PC-3 (cell line): ENCODE measurements around the gene PIGS. TPM values are rescaled to one million over a fixed set of nuclear protein-coding genes. Genes with fewer than 3 reads are reported as not detected.

ENCODE experiments used
- ATAC-seq: fragments of 200-7000 bp; cut with Tn5 transposase; 2 replicates; pipeline ENCODE4 v1.9.1; 2020; ENCODE audit warnings: mild to moderate bottlenecking, moderate library complexity
- BruUV-seq: library from RNA; stranded (reverse); fragments of 400-500 nt; replicated peaks from 2 replicates; lab custom pipeline; 2021; lab: Mats Ljungman, UMichigan
- CTCF ChIA-PET: fragments of 300-600 bp; sonication (Branson Sonifier 250); formaldehyde crosslinking; loops from one replicate; lab custom pipeline; 2022; ENCODE audit warnings: antibody characterized with exemption; lab: Charles Lee
- POLR2A ChIA-PET: fragments of 300-600 bp; sonication (Branson Sonifier 250); formaldehyde crosslinking; loops from one replicate; lab custom pipeline; 2022; ENCODE audit warnings: antibody characterized with exemption; ENCODE audit not compliant: unreplicated experiment; lab: Charles Lee
- DNase-seq: peaks from one replicate; pipeline ENCODE4 v3.0.0-alpha.2; 2015
- H2AFZ ChIP-seq: fragments of 300-600 bp; sonication (generic); 2 replicates; pipeline ENCODE4 v1.6.0; 2016; ENCODE audit warnings: antibody characterized with exemption, low read length
- H3F3A ChIP-seq: fragments of 300-600 bp; sonication (generic); one replicate; pipeline ENCODE4 v1.6.0; 2017; ENCODE audit warnings: antibody characterized with exemption, low read length, control low read depth, mild to moderate bottlenecking; ENCODE audit not compliant: unreplicated experiment
- H3K27ac ChIP-seq: fragments of 300-600 bp; sonication (generic); 2 replicates; pipeline ENCODE4 v1.5.1; 2016; ENCODE audit warnings: mild to moderate bottlenecking, low read length
- H3K27me3 ChIP-seq: fragments of 300-600 bp; sonication (generic); 2 replicates; pipeline ENCODE4 v1.6.1; 2016; ENCODE audit warnings: low read length, mixed read lengths
- H3K36me3 ChIP-seq: fragments of 300-600 bp; sonication (generic); 2 replicates; pipeline ENCODE4 v1.6.1; 2016; ENCODE audit warnings: low read depth, mixed run types, low read length, mixed read lengths
- H3K4me1 ChIP-seq: fragments of 300-600 bp; sonication (generic); 2 replicates; pipeline ENCODE4 v1.5.1; 2016; ENCODE audit warnings: low read length; ENCODE audit not compliant: insufficient read depth
- H3K4me2 ChIP-seq: fragments of 300-600 bp; sonication (generic); 2 replicates; pipeline ENCODE4 v1.6.0; 2016; ENCODE audit warnings: low read length
- H3K4me3 ChIP-seq: fragments of 300-600 bp; sonication (generic); 2 replicates; pipeline ENCODE4 v1.5.1; 2016; ENCODE audit warnings: mild to moderate bottlenecking, low read length, mixed read lengths
- H3K79me2 ChIP-seq: fragments of 300-600 bp; sonication (generic); 2 replicates; pipeline ENCODE4 v1.6.1; 2017; ENCODE audit warnings: low read length, mixed read lengths
- H3K9ac ChIP-seq: fragments of 300-600 bp; sonication (generic); 2 replicates; pipeline ENCODE4 v1.6.0; 2016; ENCODE audit warnings: mild to moderate bottlenecking, low read length
- H3K9me2 ChIP-seq: fragments of 300-600 bp; sonication (generic); replicated peaks from 2 replicates; pipeline ENCODE4 v1.6.1; 2016; ENCODE audit warnings: mixed run types, low read length, mixed read lengths
- H3K9me3 ChIP-seq: fragments of 300-600 bp; sonication (generic); 2 replicates; pipeline ENCODE4 v1.6.1; 2016; ENCODE audit warnings: low read length, mixed read lengths
- H4K20me1 ChIP-seq: fragments of 300-600 bp; sonication (generic); 2 replicates; pipeline ENCODE4 v1.6.1; 2016; ENCODE audit warnings: low read length, mixed read lengths
- EZH2 ChIP-seq: fragments of 300-600 bp; sonication (generic); IDR thresholded peaks from one replicate; pipeline ENCODE4 v1.6.1; 2017; ENCODE audit warnings: antibody characterized with exemption, mild to moderate bottlenecking, low read length; ENCODE audit not compliant: unreplicated experiment
- EZH2phosphoT487 ChIP-seq: fragments of 300-600 bp; sonication (generic); IDR thresholded peaks from 2 replicates; pipeline ENCODE4 v1.6.1; 2018; ENCODE audit warnings: mild to moderate bottlenecking, antibody characterized with exemption, low read length, borderline replicate concordance
- intact Hi-C: fragments of 100-400 bp; cut with micrococcal nuclease; formaldehyde crosslinking; loops from 2 replicates; pipeline ENCODE4 v1.9.0; 2023
- total RNA-seq: library from RNA; depleted of rRNA; stranded (reverse); fragments of >200 nt; gene quantifications from 2 replicates; pipeline ENCODE4 v1.2.3, GENCODE V29; 2014
- TF ChIP-seq, protein P1 (sequence below): fragments of 300-600 bp; sonication (generic); conservative IDR thresholded peaks from 2 replicates; pipeline ENCODE4 v1.5.1; 2017; ENCODE audit warnings: antibody characterized with exemption, low read depth, mild to moderate bottlenecking, low read length

Gene PIGS
- total RNA-seq, 1 experiment from 2014 or later = 15.8 TPM

DNA sequence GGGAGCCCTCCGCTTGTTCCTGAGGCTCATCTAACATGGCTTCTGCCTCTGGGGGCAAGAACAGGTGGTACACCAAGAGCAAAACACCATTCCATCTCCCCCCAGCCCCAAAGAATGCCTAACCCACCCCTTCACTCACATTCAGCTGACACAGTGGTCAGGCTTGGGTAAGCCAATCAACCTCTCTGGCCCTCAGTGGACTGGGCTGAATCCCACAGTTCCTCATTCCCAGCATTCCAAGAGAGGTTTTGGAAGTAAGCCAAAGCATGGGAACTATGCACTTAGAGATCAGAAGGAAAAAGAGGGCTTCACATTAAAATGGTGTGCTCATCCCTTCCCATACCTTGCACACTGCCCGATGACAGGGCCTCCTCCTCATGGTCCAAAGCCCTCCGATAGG, 7.8 kb downstream of the PIGS start:
- Histone ChIP-seq H4K20me1 (no peaks in the 10 kb centered on the region), H3K27ac (no peak overlapping the region), H3K9me2 (no peaks in the 10 kb centered on the region), H3K36me3 (no peaks in the 10 kb centered on the region; the same call in 1 of the 2 replicates), H3K4me1 (no peaks in the 10 kb centered on the region), H3K4me2 (no peak overlapping the region), H3K9me3 (no peaks in the 10 kb centered on the region), H2AFZ (no peak overlapping the region), H3K27me3 (no peaks in the 10 kb centered on the region), H3K9ac (no peak overlapping the region), H3F3A (no peaks in the 10 kb centered on the region), H3K4me3 (no peak overlapping the region), H3K79me2 (no peaks in the 10 kb centered on the region)
- BruUV-seq = no TSS peak
- ChIA-PET CTCF (no interaction called here), POLR2A (no interaction called here)
- TF ChIP-seq, protein P1, sequence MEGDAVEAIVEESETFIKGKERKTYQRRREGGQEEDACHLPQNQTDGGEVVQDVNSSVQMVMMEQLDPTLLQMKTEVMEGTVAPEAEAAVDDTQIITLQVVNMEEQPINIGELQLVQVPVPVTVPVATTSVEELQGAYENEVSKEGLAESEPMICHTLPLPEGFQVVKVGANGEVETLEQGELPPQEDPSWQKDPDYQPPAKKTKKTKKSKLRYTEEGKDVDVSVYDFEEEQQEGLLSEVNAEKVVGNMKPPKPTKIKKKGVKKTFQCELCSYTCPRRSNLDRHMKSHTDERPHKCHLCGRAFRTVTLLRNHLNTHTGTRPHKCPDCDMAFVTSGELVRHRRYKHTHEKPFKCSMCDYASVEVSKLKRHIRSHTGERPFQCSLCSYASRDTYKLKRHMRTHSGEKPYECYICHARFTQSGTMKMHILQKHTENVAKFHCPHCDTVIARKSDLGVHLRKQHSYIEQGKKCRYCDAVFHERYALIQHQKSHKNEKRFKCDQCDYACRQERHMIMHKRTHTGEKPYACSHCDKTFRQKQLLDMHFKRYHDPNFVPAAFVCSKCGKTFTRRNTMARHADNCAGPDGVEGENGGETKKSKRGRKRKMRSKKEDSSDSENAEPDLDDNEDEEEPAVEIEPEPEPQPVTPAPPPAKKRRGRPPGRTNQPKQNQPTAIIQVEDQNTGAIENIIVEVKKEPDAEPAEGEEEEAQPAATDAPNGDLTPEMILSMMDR = no peak
- TF ChIP-seq EZH2 (no peak), EZH2phosphoT487 (no peak)
- intact Hi-C loops = no loop called here
- no peak for ATAC-seq
- no peak for DNase-seq

DNA sequence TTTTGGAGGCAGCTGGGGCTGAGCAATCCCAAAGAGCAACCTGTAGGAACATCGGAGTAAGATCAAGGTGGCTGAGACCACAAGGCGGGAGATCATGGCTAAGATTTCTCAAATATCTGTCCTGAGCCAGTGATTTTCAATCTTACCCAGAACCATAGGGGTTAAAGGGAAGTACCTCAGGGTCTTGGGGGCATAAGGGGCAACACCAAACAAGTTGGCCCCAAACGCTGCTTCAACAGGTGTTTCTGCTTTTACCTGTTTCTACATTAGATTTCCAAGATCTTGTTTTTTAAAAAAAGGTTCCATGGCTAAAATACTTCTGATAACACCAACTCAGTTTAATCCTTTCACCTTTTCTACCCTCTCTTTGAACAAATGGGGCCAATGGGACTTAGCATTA, 16.3 kb downstream of the PIGS start:
- Histone ChIP-seq H3F3A (no peaks in the 10 kb centered on the region), H3K4me3 (no peak overlapping the region), H2AFZ (no peak overlapping the region), H3K4me1 (0 out of 2 replicates have a peak, but pooled peaks cover 8% of the 10 kb centered on the region), H3K9me2 (no peaks in the 10 kb centered on the region), H3K36me3 (no peaks in the 10 kb centered on the region; the same call in 1 of the 2 replicates), H4K20me1 (no peaks in the 10 kb centered on the region), H3K79me2 (peaks cover 10% of the 10 kb centered on the region; the same call in 1 of the 2 replicates), H3K9ac (no peak overlapping the region), H3K27ac (no peak overlapping the region), H3K4me2 (no peak overlapping the region), H3K27me3 (no peaks in the 10 kb centered on the region), H3K9me3 (no peaks in the 10 kb centered on the region)
- intact Hi-C loops = no loop called here
- TF ChIP-seq EZH2phosphoT487 = no peak
- no peak for TF ChIP-seq EZH2
- TF ChIP-seq, protein P1 = no peak
- ATAC-seq (no peak), DNase-seq (no peak)
- CTCF ChIA-PET = no interaction called here
- BruUV-seq = no TSS peak
- POLR2A ChIA-PET = no interaction called here

DNA sequence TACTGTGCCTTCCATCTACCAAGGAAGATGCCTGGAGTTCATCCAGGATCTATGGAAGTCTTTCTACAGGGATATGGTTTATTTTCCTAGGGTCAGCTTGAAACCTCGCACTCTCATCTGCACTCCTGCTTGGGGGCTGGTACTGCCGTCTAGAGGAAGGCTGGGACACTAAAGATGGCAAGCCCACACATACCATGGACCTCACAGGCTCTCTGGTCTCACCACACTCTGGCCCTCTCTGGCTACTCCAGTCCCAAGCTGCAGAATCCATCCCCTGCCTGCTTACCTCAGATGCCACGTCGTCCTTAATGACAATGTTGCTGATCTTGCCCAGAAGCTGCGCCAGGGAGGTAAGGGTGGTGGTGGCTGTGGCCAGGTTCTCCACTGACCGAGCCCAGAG, 16.8 kb downstream of the PIGS start:
- intact Hi-C loops = no loop called here
- Histone ChIP-seq H3K36me3 (no peaks in the 10 kb centered on the region; the same call in 1 of the 2 replicates), H2AFZ (no peak overlapping the region), H4K20me1 (no peaks in the 10 kb centered on the region), H3K4me3 (no peak overlapping the region), H3K9me2 (no peaks in the 10 kb centered on the region), H3K9me3 (no peaks in the 10 kb centered on the region), H3K79me2 (peaks cover 10% of the 10 kb centered on the region; the same call in 1 of the 2 replicates), H3K4me2 (no peak overlapping the region), H3K27me3 (no peaks in the 10 kb centered on the region), H3K4me1 (0 out of 2 replicates have a peak, but pooled peaks cover 8% of the 10 kb centered on the region), H3K9ac (no peak overlapping the region), H3K27ac (no peak overlapping the region), H3F3A (no peaks in the 10 kb centered on the region)
- BruUV-seq = no TSS peak
- ATAC-seq (no peak), DNase-seq (no peak)
- POLR2A ChIA-PET = no interaction called here
- no peak for TF ChIP-seq EZH2phosphoT487
- TF ChIP-seq, protein P1 = no peak
- TF ChIP-seq EZH2 = no peak
- CTCF ChIA-PET = no interaction called here
